Hematopoietic multipotent progenitor cell treated with erythropoietin and hydrocortisone succinate and interleukin-3 and kit ligand, for 17 days (in vitro differentiated cells): ENCODE measurements around the gene ARFGEF2.
"Not testable (repeated sequence)": the region's sequence is repeated elsewhere in the genome, so short reads cannot be mapped to it uniquely, and the experiment has no call there.

Source experiments
- DNase-seq: peaks from one replicate; pipeline ENCODE4 v3.0.0-alpha.2; 2015; ENCODE audit warnings: low spot score

ARFGEF2 gene

DNA sequence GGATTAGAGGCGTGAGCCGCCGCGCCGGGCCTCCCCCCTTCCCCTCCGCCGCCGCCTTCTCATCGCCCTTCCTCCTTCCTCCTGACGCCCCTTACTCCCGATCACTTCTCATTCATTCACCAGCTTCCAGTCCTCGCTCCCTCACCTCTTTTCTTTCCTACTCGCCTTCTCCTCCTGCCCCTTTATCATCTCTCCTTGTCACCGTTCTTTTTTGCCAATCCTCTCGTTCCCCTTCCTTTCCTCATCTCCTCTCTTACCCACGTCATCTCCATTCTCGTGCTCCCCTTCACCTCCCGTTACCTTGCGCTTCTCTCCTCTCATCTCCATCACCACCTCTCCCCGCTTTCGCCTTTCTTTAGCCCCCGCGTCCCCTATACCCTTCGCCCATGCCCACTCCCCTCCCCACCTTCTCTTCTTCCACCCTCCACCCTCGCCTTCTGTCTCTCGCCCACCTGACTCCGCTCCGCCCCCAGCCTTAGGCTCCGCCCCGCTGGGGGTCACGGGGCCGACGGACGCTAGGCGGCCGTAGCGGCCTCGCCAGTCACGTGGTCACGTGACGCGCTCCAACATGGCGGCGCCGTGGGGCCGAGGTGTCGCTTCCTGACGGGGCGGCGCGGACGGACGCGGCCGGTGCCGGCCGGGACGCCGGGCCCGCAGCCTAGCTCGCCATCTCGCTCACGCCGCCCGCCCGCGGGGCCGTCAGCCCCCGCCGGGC is at the start of gene ARFGEF2:
Gene ARFGEF2, plus strand, starts transcription at position 544 of the 715 bp plus-strand sequence. CDS start 179 bp downstream, outside the sequence.
- DNase-seq, result peak; percentile 96

DNA sequence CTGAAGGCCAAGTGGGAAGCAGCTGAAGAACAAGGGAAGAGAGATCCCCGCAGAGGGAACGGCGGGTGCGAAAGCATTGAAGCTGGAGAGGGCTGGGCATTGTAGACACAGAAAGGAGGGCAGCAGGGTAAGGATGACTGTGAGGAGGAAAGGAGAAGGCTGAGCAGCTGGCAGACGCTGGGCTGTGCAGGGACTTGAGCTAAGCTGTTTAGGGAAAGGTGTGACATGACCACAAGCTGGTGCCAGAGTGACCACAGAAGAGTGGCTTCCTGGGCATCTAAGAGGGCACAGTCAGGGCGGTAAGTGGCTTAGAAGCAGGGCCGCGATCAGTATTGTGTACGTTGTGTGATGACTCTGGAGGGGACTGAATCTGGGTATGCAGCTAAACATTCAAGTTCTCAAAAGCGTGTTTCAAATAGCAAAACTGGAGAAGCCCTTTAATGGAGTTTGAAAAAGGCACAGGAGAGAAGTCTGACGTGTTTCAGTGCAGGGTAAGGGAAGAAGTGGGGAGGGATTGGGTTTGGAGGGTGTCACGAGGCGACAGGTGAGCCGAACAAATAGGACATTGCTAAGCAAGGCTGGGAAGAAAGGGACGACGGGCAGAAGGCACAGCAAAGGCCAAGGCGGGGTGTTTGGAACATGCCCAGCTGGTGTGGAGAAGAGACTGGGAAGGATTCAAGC is 46.1 kb upstream of the ARFGEF2 start:
- no peak for DNase-seq

DNA sequence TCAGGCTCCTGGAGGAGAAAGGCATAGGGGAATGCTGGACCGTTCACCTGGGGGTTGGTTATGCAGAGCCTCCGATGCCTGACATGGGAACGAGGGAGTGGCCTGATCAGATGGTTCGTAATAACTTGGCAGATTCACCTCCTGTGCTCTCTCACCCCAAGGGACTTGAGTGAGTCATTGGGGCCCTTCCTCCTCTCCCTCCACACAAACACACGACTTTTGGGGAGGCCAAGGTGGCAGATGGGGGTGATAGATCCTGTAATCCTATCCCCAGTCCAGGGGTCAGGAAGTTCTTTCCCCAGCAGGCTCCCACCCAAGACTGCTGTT is 45.6 kb upstream of the ARFGEF2 start:
- DNase-seq, result no peak

DNA sequence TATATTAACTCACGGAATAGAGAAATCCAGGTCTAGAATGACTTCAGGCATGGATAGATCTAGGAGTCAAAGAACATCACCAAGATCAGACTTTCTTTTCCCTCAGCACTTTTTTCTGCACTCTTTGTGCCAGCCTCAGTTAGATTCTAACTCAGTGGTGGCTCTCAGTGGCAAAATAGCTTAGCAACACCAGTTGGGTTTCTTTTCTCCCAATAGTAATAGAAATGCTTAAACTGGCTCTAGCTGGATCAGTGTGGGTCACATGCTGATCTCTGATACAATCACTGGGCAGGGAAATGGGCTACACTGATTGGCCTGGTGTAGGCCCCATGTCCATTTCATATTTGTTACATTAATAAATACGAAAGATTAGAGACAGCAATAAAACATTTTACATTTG is 44.2 kb upstream of the ARFGEF2 start:
- no peak for DNase-seq

DNA sequence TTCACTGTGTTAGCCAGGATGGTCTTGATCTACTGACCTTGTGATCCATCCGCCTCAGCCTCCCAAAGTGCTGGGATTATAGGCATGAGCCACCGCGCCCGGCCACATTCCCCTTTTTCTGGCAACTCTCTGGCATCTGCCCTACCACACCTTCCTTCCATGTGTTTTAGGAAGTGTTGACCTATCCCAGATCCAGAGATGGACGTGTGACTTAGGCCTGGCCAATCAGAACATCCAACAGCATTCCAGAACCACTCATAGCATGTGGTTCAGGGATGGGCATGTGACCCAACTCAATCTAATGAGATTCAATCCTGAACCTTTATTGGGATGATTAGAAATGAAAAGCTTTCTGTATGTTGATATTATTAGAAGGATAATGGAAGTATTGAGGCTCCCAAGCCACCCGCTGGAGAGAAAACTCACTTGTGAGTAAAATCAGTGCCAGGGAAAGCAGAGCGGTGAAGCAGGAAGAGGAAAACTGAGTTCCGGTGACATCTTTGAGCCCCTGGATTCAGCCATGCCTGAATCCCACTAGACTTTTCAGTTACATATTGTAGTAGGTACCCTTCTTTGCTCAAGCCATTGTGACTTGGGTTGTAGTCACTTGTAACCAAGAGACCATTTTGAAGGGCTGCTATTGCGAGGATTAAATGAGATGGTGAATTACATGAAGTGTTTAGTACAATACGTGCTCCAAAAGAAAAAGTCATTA is 42.8 kb upstream of the ARFGEF2 start:
- no peak for DNase-seq

DNA sequence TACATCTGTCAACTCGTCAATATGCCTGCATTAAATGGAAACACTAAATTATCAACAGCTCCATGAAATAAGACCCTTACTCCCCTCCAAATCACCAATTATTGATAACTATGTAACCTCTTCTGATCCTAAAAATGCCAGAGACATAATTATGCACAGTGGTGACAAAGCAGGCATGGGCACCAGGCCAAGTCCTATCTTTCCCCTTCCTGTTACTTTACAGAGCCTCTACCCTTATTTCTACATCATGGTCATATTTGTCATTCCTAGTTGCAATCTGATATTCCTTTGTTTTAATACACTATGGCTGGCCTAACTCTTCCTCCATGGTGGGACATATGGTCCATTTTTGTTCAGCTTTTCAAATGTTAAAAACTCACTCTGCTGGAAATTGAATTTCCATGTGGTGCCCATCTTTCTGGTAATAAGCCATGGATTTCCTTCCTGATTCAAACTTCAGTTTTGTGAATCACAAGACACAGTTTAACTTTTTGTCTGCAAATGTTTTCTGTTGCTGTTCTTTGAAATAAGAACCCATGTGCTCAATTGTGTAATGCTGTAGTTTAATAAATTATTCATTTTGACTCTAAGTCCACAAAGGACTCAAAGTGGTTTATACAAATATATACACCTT is 41.8 kb upstream of the ARFGEF2 start:
- DNase-seq, result no peak

DNA sequence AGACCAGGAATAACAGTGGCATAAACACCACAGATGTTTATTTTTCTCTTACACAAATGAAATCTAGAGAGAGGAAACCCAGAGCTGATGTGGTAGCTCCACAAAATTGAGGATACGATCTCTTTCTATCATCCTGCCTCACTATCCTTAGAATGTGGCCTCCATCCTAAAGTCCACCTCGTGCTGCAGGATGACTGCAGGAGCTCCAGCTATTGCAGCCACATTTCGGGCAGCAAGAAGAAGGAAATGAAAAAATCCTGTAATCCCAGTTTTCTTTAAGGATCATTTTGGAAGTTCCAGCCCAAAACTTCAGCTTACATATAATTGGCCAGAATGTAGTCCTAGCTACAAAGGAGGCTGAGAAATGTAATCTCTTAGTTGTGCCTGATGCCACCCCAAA is 41.2 kb upstream of the ARFGEF2 start:
- no peak for DNase-seq

DNA sequence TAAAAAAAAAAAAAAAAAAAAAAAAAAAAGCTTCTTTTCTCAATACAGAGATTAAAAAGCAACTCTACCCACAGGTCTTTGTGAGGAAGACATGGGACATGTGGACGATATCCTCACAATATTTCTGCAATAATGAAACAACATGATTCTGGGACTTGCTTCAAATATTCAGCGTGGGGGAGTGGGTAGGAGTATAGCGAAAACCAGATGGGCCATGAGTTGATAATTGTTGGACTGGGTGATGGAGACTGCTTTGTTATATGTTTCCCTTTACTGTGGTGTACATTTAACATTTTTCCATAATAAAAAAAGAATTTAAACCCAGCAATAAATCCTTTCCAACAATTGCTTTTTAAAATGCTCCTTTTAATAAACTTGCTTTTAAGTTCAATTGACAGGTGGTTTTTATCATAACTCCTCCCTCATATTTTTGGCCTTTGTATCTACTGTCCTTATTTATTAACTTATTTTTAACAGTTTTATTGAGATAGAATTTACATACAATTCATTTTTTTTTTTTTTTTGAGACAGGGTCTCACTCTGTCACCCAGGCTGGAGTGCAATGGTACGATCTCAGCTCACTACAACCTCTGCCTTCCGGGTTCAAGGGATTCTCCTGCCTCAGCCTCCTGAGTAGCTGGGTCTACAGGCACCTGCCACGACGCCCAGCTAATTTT is 40.4 kb upstream of the ARFGEF2 start:
- DNase-seq, result no peak

DNA sequence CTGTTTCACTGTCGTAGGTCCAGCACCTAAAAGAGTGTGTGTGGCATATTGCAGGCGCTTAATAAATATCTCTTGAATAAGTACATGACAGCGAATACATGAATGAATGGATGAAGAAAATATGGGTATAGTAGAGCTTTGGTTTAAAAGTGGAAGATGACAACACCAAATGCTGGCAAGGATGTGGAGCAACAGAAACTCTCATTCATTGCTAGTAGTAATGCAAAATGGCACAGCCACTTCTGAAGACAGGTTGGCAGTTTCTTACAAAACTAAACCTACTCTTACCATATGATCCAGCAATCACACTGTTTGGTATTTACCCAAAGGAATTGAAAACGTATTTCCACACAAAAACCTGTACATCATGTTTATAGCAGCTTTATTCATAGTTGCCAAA is 36.3 kb upstream of the ARFGEF2 start:
- no peak for DNase-seq

DNA sequence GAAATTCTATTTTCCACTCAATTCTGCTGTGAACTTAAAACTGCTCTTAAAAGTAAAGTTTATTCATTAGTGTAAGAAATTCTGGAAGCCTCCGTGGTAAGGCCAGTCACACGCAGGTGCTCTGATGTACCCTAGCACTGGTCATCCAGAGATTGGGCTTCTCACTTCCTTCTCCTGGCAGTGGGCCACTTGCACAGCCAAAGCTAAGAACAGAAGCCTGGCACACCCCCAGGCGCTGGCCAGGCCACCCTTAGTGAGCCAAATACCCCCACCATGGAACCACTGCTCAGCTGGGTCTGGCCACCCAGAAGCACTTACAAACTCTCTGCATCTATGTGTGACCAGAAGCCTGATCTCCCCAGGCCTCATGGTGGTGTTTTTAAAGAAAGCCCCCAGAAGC is 35.3 kb upstream of the ARFGEF2 start:
- DNase-seq, result no peak

DNA sequence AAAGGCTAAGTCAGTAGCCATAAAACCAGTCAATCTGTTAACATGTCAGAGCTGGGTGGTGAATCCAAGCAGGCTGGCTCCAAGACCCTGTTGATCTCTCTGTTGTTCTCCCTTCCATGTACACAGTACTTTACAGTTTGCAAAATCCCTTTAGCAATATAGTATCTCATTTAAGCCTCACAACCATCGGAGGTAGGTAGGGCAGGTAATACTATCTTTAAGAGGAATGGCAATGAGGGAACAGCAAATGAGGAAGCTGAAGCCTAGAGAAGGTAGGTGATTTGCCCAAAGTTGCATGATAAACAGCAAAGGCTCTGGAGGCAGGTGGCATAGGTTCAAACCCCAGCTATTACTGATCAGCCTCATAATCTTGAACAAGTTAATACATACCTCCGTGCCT is 34.7 kb upstream of the ARFGEF2 start:
- no peak for DNase-seq

DNA sequence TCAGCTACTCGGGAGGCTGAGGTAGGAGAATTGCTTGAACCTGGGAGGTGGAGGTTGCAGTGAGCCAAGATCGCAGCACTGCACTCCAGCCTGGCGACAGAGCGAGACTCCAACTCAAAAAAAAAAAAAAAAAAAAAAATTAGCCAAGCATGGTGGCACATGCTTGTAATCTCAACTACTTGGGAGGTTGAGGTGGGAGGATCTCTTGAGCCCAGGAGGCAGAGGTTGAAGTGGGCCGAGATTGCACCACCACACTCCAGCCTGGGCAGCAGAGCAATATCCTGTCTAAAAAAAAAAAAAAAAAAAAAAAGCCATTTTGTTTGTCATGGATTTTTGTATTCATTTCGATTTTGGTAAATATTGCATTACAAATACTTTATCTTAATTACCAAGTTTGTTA is 33.0 kb upstream of the ARFGEF2 start:
- not testable (repeated sequence) for DNase-seq

DNA sequence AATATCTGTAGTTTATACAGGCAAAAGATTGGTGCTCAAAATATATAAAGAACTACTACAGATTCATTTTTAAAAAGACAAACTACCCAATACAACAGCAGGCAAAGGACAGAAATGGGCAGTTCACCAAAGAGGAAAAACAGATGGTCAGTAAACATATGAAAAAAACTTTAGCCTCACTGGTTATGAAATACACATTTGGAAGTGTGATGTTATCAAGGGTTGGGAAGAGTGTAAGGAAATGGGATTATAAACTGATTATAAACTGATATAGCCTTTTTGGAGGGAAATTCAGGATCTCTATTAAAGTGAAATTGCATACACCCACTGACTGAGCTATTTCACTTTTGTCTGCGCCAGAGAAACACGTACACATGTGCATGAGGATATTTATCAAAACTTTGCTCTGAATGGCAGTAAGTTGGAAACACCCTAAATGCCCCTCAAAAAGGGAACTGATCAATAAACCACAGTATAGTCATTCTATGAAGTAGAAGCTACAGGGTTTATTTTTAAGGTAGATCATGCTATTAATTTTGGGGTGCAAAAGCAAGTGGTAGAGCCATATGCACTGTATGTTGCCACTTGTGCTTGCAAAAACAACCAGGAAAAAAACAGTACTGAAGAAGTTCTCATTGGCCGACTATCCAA is 32.2 kb upstream of the ARFGEF2 start:
- no peak for DNase-seq

DNA sequence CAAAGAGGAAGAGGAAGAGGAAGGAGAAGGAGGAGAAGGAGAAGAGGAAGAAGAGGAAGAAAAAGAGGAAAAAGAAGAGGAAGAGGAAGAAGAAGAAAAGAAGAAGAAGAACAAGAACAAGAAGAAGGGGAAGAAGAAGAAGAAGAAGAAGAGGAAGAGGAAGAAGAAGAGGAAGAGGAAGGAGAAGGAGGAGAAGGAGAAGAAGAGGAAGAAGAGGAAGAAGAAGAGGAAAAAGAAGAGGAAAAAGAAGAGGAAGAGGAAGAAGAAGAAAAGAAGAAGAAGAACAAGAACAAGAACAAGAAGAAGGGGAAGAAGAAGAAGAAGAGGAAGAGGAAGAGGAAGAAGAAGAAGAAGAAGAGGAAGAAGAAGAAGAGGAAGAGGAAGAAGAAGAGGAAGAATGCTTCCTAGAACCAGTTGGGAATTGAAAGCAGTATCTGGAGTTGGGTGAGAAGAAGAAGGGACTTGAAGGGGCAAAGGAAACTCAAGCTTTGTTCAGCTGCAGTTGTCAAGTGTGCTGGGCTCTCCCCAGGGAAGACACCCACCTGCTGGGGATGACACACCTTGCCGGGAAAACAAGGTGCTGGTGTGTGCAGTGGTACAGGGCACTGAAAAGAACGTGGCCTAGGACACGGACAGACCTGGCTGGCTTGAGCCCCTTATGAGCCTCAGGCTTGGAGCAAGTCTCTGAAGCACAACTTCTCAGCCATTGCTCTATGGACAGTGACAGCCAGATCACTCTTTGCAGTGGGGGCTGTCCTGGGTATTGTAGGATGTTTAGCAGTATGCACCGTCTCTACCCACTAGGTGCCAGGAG is 30.1 kb upstream of the ARFGEF2 start:
- no peak for DNase-seq

DNA sequence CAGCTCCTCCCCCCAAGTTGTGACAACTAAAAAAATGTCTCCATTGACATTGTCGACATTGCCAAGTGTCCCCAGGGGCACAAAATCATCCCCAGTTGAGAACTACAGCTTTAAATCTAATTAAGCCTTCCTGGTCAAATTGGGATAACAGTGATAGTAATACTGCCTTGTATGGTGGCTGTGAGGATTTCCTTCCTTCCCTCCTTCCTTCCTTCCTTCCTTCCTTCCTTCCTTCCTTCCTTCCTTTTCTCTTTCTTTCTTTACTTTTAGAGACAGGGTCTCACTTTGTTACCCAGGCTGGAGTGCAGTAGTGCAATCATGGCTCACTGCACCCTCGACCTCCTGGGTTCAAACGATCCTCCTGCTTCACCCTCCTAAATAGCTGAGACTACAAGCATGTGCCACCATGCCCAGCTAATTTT is 29.5 kb upstream of the ARFGEF2 start:
- DNase-seq, result no peak

DNA sequence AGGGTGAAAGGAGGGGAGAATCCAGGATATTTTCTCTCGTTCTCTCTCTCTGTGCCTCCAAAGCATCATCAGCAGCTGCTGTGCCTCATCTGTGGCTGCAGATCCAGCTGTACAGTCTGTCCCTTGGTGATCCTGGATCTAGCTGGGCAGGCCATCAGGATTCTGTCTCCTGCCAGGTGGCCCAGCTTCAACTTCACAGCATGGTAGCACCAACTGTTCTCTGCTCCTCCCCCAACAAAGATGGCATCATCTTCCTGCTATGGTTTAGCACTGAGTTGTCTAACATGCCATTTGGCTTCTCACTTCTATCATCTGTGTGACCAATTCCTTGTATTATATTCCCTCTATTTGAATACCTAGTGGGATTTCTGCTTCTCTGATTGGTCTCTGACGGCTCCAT is 28.6 kb upstream of the ARFGEF2 start:
- no peak for DNase-seq

DNA sequence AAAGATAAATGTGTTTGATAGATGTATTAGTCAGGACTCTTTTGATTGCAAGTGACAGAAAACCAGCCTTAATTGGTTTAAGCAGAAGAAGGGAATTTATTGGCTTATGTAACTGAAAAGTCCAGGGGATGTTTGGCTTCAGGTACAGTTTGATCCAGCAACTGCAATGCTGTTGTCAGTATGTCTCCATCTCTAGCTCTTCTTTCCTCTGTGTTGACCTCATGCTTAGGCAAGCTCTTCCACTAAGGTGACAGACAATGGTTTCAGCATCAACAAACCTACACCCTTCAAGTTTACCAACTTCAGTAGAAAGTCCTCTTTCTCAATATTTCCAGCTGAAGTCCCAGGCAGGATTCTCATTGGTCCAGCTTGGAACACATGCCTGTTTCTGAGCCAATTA is 28.1 kb upstream of the ARFGEF2 start:
- DNase-seq, result no peak

DNA sequence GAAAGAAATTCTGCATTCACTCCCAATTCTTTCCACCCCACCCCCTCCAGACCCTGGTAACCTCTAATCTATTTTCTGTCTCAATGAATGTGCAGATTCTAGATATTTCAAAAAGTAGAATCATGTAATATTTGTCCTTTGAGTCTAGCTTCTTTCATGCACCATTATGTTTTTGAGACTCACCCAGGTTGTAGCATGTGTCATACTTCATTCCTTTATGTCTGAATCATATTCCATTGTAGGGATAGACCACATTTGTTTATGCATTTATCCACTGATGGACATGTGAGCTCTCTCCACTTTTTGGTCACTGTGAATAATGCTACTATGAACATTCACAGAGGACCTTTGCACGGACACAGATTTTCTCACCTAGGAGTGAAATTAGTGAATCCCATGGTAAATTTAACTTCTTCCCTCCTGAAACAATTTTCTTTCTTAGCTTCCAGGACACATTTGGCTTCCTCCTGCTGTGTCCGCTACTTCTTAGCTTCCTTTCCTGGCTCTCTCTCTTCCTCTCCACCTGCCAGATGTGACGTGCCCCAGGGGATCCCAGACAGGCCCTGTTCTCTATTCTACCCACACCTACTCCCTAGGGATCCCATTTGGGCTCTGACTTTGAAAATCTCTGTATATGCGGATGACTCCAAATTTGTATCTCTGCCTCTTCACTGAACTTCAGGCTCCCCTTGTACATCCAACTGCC is 24.1 kb upstream of the ARFGEF2 start:
- no peak for DNase-seq

DNA sequence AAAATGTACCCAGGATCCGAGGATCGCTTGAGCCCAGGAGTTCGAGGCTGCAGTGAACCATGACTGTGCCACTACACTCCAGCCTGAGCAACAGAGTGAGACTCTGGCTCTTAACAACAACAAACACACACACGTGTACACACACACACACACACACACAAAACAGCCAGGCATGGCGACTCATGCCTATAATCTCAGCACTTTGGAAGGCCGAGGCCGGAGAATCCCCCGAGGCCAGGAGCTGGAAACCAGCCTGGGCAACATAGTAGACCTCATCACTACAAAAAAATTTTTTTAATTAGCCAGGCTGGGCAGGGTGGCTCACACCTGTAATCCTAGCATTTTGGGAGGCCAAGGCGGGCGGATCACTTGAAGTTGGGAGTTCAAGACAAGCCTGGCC is 23.3 kb upstream of the ARFGEF2 start:
- DNase-seq, result no peak

DNA sequence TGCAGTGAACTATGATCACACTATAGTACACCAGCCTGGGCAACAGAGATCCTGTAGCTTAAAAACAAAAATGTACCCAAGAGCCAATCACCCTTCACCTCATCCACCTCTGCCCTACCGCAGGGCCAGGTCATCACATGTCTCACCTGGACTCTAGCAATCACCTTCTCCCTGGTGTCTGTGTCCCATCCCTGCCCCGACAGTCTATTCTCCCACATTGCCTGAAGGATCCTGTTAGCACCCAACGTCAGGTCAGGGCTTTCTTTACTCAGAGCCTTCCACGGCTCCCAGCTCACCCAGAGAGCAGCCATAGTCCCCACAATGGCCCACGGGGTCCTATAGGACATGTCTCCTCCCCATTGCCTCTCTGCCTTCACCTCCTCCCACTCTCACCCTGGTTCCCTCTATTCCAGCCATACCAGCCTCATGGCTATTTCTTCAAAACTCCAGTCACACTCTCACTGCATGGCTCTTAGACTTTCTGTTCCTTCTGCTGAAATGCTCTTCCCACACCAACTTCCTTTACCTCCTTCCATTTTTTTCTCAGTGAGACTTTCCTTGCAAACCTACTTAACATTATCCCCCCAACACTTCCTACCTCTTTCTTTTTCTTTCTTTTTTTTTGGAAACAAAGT is 22.5 kb upstream of the ARFGEF2 start:
- no peak for DNase-seq
